Measurements from ENCODE around the gene TIMM8B. TPM values are rescaled to one million over a fixed set of nuclear protein-coding genes. Genes with fewer than 3 reads are reported as not detected.
"Not testable (repeated sequence)": the region's sequence is repeated elsewhere in the genome, so short reads cannot be mapped to it uniquely, and the experiment has no call there.

Gene TIMM8B
- polyA plus RNA-seq, 12 donors, result 21.0 to 63.8 (median 51.7) TPM; not detected in 1

GRCh38 chr11:112095302-112095701 lies 8.7 kb upstream of the TIMM8B start:
- not testable (repeated sequence) for DNase-seq

- no peak for DNase-seq
Observed at GRCh38 chr11:112087212-112087611, 656 bp upstream of the TIMM8B start.

DNA sequence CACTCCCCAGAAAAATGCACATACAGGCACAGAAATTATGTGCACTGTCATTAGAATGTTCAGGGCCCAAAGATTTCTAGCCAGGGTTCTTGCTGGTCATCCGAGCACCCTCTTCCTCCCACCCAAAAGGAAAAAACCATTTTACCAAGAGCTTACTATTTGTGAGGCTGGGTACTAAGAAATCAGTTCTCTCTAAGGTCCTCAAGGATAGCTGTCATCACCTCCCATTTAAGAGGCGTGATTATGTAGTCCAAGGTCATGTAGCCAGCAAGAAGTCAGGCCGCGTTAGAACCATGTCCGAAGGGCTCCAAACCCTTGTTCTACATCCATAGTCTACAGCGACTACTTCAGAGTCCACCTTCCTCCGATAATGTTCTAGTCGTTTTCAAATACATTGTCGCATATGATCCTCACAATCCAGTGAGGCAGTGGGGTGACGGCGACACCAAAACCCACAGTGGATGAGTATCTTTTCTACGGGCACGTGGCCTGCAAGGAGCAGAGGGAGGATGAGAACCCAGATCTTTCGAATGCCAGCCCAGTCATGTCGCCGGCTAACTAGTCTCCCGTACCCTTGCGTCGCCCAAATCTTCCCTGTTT lies 634 bp downstream of the TIMM8B start:
- no peak for DNase-seq

- no peak for DNase-seq
Observed at GRCh38 chr11:112082729-112083128, 3.8 kb downstream of the TIMM8B start.

GRCh38 chr11:112073941-112074811 lies 12.4 kb downstream of the TIMM8B start, which contains the start of the genes NKAPD1 and PIH1D2:
Gene NKAPD1, plus strand, starts transcription at chr11:112074299. Its CDS starts 1,276 bp downstream, at chr11:112075575.
Gene PIH1D2, minus strand, starts transcription at chr11:112074017. Its CDS starts 843 bp downstream, at chr11:112073174.
- peak; percentile 92 for DNase-seq

- no peak for DNase-seq
Observed at GRCh38 chr11:112062923-112063322, 23.6 kb downstream of the TIMM8B start.

DNA sequence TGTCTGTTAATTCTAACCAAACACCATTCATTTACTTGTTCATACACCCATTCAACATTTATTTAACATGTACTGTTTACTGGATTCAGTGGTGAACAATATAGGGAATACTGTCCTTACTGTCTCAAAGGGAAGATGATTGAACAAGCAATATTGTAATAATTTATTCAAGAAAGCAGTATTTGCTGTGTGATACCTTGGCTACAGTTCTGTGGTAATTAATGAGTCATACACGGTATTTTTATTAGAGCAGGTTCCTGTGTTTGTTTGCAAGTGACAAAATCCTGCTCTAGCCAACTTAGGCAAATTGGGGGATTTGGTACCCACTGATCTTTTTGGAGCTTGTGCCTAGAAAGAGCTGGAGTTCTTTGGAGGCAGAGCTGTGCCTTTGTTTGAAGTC lies 28.5 kb downstream of the TIMM8B start:
- DNase-seq, result no peak

DNA sequence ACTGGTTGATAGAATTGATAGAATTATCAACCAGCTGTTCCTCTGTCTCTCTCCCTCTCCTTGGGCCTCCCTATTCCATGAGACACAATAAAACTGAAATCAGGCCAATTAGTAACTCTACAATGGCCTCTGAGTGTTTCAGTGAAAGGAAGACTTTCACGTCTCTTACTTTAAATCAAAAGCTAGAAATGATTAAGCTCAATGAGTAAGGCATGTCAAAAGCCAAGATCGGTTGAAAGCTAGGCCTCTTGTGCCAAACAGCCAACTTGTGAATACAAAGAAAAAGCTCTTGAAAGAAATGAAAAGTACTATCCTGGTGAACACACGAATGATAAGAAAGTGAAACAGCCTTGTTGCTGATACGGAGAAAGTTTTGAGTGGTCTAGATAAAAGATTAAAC lies 29.4 kb downstream of the TIMM8B start:
- DNase-seq, result no peak

DNA sequence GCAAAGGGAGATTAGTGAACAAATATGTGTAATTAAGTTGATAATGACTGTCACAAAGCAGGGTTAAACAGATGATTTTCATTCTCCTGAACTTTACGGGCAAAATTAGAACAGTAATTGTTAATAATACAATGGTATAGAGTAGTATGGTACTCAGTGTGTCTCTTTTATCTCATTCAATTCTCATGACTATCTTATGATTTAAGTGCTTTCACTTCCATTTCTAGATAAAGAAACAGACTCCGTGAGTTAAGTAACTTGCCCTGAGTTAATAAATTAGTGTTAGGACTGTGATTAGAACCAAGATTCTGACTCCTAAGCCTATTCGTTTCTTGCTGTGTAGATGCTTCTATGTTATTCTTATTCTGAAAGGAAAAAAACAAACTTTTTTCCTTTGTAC lies 34.8 kb downstream of the TIMM8B start:
- no peak for DNase-seq

GRCh38 chr11:112050721-112051120 lies 35.8 kb downstream of the TIMM8B start:
- no peak for DNase-seq

- DNase-seq, result no peak
Observed at GRCh38 chr11:112049777-112050176, 36.8 kb downstream of the TIMM8B start.

GRCh38 chr11:112048256-112048655 lies 38.3 kb downstream of the TIMM8B start:
- DNase-seq, result not testable (repeated sequence)

DNA sequence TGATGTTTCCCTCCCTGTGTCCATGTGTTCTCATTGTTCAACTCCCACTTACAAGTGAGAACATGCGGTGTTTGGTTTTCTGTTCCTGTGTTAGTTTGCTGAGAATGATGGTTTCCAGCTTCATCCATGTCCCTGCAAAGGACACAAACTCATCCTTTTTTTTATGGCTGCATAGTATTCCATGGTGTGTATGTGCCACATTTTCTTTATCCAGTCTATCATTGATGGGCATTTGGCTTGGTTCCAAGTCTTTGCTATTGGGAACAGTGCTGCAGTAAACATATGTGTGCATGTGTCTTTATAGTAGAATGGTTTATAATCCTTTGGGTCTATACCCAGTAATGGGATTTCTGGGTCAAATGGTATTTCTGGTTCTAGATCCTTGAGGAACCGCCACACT lies 39.9 kb downstream of the TIMM8B start:
- not testable (repeated sequence) for DNase-seq

- no peak for DNase-seq
Observed at GRCh38 chr11:112044961-112045360, 41.6 kb downstream of the TIMM8B start.

- DNase-seq, result no peak
Observed at GRCh38 chr11:112042961-112043304, 43.6 kb downstream of the TIMM8B start.

GRCh38 chr11:112042161-112042960 lies 44.2 kb downstream of the TIMM8B start:
- no peak for DNase-seq

- DNase-seq, result no peak
Observed at GRCh38 chr11:112037527-112037926, 49.0 kb downstream of the TIMM8B start.

Other genes with a start within 250 kb of the TIMM8B start
- gene ALG9, start 215.2 kb downstream of the TIMM8B start, polyA plus RNA-seq (ENCODE audit: insufficient read length in 12 of 12), result 10 to 100 TPM in 11 of 12 donors, not detected in 1; 18.9 to 38.9 (median 32.4) TPM
- 1 to 10 TPM in 10 of 12 donors, not detected in 2; 1.5 to 3.1 (median 2.3) TPM for gene FDXACB1, start 207.6 kb downstream of the TIMM8B start, polyA plus RNA-seq (ENCODE audit: insufficient read length in 12 of 12)
- 10 to 100 TPM in 10 of 12 donors, not detected in 2; 14.7 to 37.2 (median 19.7) TPM for gene CFAP68, start 207.2 kb downstream of the TIMM8B start, polyA plus RNA-seq (ENCODE audit: insufficient read length in 12 of 12)
- 100 to 1,000 TPM in 11 of 12 donors, not detected in 1; 267 to 838 (median 710) TPM for gene CRYAB, start 175.0 kb downstream of the TIMM8B start, polyA plus RNA-seq (ENCODE audit: insufficient read length in 12 of 12)
- gene HSPB2, start 174.0 kb downstream of the TIMM8B start, polyA plus RNA-seq (ENCODE audit: insufficient read length in 12 of 12), result 10 to 100 TPM in 10 of 12 donors, 1 to 10 TPM in 1, not detected in 1; 8.3 to 92.5 (median 77.4) TPM
- gene C11orf52, start 167.8 kb downstream of the TIMM8B start, polyA plus RNA-seq (ENCODE audit: insufficient read length in 12 of 12), result 1 to 10 TPM in 9 of 12 donors, under 1 TPM in 1, not detected in 2; 0.88 to 4.8 (median 3.0) TPM
- 10 to 100 TPM in 11 of 12 donors, not detected in 1; 16.5 to 27.2 (median 20.5) TPM for gene DIXDC1, start 149.4 kb downstream of the TIMM8B start, polyA plus RNA-seq (ENCODE audit: insufficient read length in 12 of 12)
- gene DLAT, start 61.3 kb downstream of the TIMM8B start, polyA plus RNA-seq (ENCODE audit: insufficient read length in 12 of 12), result 10 to 100 TPM in 11 of 12 donors, not detected in 1; 28.1 to 50.9 (median 41.8) TPM
- 1 to 10 TPM in 9 of 12 donors, under 1 TPM in 1, not detected in 2; 0.72 to 4.1 (median 1.2) TPM for gene PIH1D2, start 12.7 kb downstream of the TIMM8B start, polyA plus RNA-seq (ENCODE audit: insufficient read length in 12 of 12)
- 10 to 100 TPM in 11 of 12 donors, not detected in 1; 18.4 to 56.7 (median 30.3) TPM for gene NKAPD1, start 12.5 kb downstream of the TIMM8B start, polyA plus RNA-seq (ENCODE audit: insufficient read length in 12 of 12)
- 100 to 1,000 TPM in 7 of 12 donors, 10 to 100 TPM in 4, not detected in 1; 52.2 to 127 (median 109) TPM for gene SDHD, start 117 bp upstream of the TIMM8B start, polyA plus RNA-seq (ENCODE audit: insufficient read length in 12 of 12)
- gene IL18, start 77.3 kb upstream of the TIMM8B start, polyA plus RNA-seq (ENCODE audit: insufficient read length in 12 of 12), result 10 to 100 TPM in 2 of 12 donors, 1 to 10 TPM in 2, under 1 TPM in 7, not detected in 1; 0.30 to 12.1 (median 0.82) TPM
- gene TEX12, start 80.6 kb upstream of the TIMM8B start, polyA plus RNA-seq (ENCODE audit: insufficient read length in 12 of 12), result under 1 TPM in 5 of 12 donors, not detected in 7; 0.22 to 0.44 (median 0.23) TPM
- 10 to 100 TPM in 4 of 12 donors, 1 to 10 TPM in 7, not detected in 1; 3.4 to 28.6 (median 8.0) TPM for gene BCO2, start 88.8 kb upstream of the TIMM8B start, polyA plus RNA-seq (ENCODE audit: insufficient read length in 12 of 12)
- gene PTS, start 139.7 kb upstream of the TIMM8B start, polyA plus RNA-seq (ENCODE audit: insufficient read length in 12 of 12), result 10 to 100 TPM in 11 of 12 donors, not detected in 1; 14.5 to 36.9 (median 25.5) TPM
- gene PLET1, start 174.1 kb upstream of the TIMM8B start, polyA plus RNA-seq (ENCODE audit: insufficient read length in 12 of 12), result under 1 TPM in 1 of 12 donors, not detected in 11; 0.17 TPM

All from muscle of arm (tissue), 12 donors.